ENCODE data around the gene ZNF425.
"Not testable (repeated sequence)": the region's sequence is repeated elsewhere in the genome, so short reads cannot be mapped to it uniquely, and the experiment has no call there.

Gene ZNF425

DNA sequence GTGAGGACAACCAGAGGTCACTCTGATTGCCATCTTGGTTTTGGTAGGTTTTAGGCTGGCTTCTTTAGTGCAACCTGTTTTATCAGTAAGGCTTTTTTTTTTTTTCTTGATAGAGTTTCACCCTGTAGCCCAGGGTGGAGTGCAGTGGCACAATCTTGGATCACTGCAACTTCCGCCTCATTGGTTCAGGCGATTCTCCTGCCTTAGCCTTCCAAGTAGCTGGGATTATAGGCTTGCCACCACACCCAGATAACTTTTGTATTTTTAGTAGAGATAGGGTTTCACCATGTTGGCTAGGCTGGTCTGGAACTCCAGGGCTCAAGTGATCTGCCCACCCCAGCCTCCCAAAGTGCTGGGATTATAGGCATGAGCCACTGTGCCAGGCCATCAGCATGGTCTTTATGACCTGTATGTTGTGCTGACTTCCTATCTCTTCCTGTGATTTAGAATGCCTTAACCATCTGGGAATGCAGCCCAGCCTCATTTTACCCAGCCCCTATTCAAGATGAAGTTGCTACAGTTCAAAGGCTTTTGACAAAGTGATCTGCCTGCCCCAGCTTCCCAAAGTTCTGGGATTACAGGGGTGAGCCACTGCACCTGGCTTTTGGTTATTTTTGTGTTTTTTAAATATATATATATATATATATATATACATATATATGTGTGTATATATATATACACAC is 7.0 kb upstream of the ZNF425 start:
- DNase-seq, result no peak

- no peak for DNase-seq
These were observed 4.6 kb upstream of the ZNF425 start for GRCh38 chr7:149130572-149131198.

DNA sequence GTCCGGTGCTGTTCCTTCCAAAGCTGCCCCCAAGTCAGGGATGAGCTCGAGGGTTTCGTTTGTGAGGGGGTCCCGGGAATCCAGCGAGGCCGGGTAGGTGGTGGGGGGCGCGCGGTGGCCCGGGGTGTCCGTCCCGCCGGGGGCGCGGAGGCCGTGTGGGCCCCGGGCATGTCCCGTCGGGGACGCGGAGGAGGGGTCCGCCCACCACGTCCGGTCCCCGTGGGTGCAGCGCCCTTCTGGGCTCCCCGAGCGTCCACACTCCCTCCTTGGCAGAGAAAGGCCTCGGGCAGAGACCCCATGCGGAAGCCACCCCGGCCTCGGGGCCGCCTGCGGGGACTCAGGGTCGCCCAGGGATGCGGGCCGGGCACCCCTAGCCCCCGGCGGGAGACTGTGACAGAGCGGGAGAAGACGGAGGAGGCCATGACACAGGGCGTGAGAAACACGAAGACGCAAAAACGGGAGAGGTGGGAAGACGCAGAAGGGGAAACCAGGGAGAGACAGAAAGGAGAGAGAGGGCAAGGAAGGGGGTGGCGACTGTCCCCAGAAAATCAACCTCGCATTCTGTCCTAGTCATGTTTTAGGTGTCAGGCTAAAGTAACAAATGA is 640 bp upstream of the ZNF425 start:
- DNase-seq, result peak; percentile 12

DNA sequence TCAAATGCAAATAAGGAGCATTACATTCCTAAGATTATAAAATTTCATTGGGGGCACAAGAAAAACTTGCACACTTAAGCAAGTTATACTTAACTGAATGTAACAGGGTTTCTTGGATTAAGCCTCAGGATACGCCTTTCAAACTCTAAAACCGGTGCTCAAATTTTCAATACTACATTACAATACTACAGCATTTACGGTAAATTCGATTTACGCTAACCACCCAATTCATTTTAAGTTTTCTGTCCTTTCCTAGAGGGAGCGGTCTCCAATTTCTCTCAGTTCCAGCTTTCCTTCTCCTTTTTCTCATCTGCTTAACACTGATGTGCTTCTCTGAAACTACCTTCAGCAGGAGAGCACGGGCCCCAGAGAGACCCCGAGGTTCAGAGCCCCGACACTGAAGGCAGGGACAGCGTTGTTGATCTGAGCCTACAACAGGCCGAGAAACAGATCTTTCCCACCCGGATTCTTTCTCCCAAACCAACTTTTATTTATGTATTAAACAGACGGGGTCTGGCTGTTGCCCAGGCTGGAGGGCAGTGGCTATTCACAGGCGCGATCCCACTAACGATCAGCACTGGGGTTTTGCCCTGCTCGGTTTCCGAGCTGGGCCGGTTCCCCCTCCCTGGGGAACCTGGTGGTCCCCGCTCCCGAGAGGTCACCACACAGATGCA is 798 bp downstream of the ZNF425 start:
- DNase-seq, result no peak

DNA sequence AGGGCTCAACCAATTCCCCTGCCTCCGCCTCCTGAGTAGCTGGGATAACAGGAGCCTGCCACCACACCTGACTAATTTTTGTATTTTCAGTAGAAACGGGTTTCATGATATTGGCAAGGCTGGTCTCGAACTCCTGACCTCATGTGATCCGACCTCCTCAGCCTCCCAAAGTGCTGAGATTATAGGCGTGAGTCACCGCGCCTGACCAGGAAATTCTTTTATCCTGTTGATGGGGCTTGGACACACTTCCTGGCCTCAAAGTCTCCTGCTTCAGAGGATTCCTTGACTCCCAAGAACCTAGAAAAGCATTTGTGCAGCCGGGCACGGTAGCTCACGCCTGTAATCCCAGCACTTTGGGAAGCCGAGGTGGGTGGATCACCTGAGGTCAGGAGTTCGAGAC is 16.2 kb downstream of the ZNF425 start:
- DNase-seq, result no peak

DNA sequence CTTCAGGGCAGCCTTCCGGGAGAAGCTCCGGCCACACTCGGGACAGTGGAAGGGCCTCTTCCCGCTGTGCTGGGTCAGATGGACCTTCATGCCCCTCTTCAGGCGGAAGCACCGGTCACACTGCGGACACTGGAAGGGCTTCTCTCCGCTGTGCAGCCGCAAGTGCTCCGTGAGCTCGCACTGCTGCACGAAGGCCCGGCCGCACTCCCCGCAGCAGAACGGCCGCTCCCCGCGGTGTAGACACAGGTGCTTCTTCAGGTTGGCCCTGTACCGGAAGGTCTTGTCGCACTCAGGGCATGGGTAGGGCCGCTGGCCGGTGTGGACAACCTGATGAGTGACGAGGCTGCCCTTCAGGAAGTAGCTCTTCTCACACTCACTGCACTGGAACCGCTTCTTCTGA is 21.4 kb downstream of the ZNF425 start:
- DNase-seq, result no peak

GRCh38 chr7:149104214-149104613 is 21.9 kb downstream of the ZNF425 start:
- no peak for DNase-seq

DNA sequence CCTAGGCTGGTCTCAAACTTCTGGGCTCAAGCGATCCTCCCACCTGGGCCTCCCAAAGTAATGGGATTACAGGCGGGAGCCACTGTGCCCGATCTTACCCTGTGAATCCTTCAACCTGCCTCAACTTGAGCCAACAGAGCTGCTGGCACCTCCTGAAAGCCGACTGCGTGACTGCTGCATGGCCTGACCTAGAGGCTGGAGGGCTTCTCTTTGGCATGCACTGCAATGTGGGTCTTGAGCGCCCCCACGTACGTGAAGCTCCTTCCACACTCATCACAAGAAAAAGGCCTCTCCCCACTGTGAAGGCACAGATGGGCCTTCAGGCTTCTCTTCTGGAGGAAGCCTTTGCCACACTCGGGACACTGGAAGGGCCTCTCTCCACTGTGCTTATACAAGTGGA is 22.7 kb downstream of the ZNF425 start:
- DNase-seq, result no peak

DNA sequence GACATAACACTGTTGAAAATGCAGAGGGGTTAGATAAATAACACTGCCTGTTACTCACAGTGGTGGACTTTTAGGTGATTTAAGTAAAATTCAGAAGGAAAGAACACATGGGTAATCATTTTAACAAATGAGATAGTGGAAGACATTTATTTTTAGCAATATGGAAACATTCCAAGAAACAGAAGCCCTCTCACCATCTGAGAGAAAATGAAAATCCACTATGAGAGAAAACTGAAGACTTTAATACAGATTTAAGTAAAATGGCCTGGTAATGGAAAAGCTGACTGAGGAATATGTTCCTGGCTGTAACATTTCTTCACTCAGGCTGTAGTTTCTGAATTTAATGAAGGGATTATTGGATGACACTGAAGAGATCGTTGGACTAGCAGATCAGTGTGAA is 23.5 kb downstream of the ZNF425 start:
- no peak for DNase-seq

DNA sequence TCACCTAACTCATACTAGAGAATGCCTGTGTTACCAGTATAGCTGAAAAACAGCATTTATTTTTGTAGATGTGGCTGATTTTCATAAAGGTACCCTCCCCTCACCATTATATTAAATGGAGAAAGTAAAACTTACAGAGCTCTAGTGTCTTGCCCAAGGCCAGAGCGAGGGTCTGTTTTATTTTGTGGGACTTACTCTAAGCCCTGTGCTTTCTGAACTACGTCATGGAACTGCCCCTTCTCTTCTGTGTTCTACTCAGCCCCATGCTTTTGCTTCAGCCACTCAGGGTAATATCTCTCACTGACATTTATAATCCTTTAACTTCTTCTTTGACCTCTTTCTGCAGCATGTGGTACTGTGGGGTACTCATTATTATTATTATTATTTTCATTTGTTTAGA is 25.3 kb downstream of the ZNF425 start:
- DNase-seq, result no peak

DNA sequence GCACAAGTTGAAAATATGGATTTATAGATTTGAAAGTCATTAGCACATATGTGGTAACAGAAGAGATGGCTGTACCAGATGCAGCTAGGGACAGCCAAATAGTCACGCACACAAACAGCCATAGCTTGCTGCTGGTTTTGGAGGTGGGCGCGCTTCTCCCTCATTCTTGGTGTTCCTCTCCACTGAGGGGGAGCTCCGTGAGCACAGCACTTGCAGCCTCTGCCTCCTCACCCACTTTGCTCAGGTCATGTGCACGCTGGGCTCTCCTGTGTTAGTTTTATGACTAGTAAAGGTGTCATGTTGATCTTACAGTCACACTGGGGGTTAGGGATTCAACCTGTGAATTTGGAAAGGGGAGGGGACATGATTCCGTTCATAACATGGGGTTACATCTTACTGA is 27.1 kb downstream of the ZNF425 start:
- no peak for DNase-seq

GRCh38 chr7:149097088-149097487 is 29.0 kb downstream of the ZNF425 start:
- no peak for DNase-seq

DNA sequence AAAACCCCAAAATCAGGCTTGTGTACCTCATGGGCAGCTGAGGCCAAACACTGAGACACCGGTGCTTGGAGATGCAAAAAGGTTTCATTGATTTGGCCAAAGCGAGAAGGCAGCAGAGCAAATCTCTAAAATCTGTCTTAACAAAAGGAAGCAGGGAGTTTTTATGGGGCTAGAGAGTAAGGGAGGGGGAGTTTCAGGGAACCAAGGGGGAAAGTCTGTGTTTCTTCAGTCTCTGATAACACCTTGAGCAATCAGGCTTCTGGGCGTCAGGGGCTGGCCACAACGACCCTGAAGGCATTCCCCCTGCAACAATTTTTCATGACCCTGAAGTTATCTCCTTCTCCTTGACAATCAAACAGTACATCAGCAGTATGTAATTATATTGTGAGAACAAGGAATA is 32.9 kb downstream of the ZNF425 start:
- DNase-seq, result no peak

GRCh38 chr7:149092244-149092643 is 33.9 kb downstream of the ZNF425 start:
- not testable (repeated sequence) for DNase-seq

DNA sequence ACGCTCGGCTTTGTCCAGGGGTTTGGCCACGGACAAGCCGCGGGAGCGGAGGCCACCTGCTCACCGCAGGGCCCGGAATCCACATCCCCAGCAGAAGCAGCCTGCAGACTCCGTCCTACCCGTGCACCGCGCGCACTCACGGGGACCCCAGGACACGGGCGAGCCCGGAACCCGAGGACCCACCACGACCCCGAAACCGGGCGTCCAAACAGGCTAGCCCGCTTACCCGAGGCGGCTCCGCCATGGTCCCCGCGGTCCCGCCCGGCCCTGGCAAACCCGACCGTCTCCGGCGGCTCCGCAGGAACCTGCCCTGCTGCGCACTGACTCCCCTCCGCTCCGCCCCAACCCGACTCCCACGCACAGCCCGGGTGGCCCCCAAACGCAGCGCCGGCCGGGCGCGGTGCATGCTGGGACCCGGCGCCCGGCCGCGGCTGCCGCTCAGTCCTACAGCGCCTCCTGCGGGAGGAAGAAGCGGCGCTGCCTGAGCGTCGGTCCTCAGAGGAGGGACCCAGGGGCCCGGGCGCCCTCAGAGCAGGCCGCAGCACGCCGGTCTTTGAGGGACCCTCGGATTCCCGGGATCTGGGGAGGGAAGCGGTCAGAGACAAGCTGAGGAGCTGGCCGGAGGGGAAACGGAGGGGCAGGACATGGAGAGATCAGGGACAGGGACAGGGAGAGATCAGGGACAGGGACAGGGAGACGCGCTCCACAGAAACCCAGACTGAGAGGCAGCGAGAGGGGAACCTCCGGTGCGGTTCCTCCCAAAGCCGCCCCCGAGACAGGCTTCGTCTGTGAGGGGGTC is 35.5 kb downstream of the ZNF425 start, which contains the start of gene ZNF786:
Gene ZNF786, minus strand, starts transcription at position 322 of the 799 bp plus-strand sequence. Its CDS starts 78 bp downstream, at position 244.
- peak; percentile 58 for DNase-seq

DNA sequence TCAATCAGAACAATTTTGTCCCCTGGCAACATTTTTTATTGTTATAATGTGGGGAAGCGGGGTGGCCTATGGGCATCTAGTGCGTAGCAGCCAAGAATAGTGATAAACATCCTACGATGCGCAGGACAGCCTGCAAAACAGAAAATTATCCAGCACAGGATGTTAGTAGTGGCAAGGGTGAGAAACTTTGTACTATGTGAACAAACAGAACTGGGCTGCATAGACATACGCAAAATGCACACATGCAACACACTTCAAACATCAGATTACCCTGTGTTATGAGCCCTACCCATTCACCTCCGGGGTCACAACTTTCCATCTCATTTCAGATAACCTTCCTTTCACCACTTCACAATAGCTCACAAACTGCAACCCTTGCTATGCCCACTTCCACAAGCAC is 38.7 kb downstream of the ZNF425 start:
- no peak for DNase-seq

GRCh38 chr7:149085866-149086265 is 40.3 kb downstream of the ZNF425 start:
- DNase-seq, result no peak

- no peak for DNase-seq
These were observed 41.7 kb downstream of the ZNF425 start for GRCh38 chr7:149084407-149084806.

- DNase-seq, result no peak
These were observed 44.2 kb downstream of the ZNF425 start for GRCh38 chr7:149081914-149082313.

- no peak for DNase-seq
These were observed 48.5 kb downstream of the ZNF425 start for GRCh38 chr7:149077594-149077993.

GRCh38 chr7:149075286-149075685 is 50.8 kb downstream of the ZNF425 start:
- DNase-seq, result no peak

DNA sequence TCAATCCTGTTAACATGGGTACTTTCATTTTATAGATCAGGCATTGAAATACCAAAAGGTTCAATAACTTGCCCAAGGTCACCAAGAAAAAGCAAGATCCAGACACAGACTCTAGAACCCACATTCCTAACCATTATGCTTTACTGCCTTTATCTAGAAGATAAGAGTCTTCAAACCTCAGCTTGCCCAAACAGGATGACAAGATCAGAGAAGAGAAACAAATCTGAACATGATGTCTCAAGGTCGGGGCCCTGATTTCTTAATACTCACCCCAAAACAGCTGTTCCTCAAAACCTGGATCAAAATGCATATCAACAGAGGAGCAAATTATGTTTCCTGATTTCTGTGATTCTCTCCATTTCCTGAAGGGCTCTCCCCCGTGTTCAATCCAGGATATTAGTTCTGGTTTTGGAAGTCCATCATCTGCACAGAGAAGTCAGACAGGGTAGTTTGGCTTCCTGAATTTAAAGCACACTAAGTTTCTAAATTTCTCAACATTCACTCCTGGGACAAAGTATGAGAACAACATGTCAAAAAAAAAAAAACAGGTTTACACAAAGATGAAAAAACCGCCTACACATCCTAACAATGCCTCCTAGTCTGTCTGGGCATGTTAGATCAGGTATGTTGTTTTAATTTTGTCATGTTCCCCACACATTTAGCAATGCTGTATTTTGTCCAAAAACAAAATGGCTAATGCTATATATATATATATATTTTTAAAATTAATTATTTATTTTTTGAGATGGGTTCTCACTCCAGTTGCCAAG is 51.8 kb downstream of the ZNF425 start:
- no peak for DNase-seq
